SK-MEL-5 (cell line): ENCODE results near the gene LRFN4. TPM values are rescaled to one million over a fixed set of nuclear protein-coding genes. Genes with fewer than 3 reads are reported as not detected.
"Not testable (repeated sequence)": the region's sequence is repeated elsewhere in the genome, so short reads cannot be mapped to it uniquely, and the experiment has no call there.

Experiments
- DNase-seq: peaks from one replicate; pipeline ENCODE4 v3.0.0-alpha.2; 2016; ENCODE audit warnings: low read depth, low spot score
- in situ Hi-C: cut with HindIII; loops from 2 replicates; pipeline ENCODE4 v1.10.0; 2016; ENCODE audit warnings: low sequenced_read_pairs, high pct_unique_total_duplicates, low pct_unique_long_range_greater_than_20kb
- polyA plus RNA-seq, 2 experiments: library from polyadenylated mRNA; depleted of rRNA; stranded (reverse); fragments of >200 nt; gene quantifications; 2 replicates each; pipeline ENCODE4 v1.2.3, GENCODE V29; 2015
- total RNA-seq: library from RNA; depleted of rRNA; stranded (reverse); fragments of >200 nt; shearing (Covaris generic); gene quantifications from 2 replicates; pipeline ENCODE4 v1.2.3, GENCODE V29; 2014; rRNA removed

Gene LRFN4
- 3.9 and 5.8 TPM in 2 replicates for total RNA-seq
- polyA plus RNA-seq (2015; cell fraction: cytosol; rRNA removed), result 10.7 and 13.4 TPM in 2 replicates
- polyA plus RNA-seq (2015; cell fraction: nucleus; rRNA removed), result 17.8 and 25.1 TPM in 2 replicates

DNA sequence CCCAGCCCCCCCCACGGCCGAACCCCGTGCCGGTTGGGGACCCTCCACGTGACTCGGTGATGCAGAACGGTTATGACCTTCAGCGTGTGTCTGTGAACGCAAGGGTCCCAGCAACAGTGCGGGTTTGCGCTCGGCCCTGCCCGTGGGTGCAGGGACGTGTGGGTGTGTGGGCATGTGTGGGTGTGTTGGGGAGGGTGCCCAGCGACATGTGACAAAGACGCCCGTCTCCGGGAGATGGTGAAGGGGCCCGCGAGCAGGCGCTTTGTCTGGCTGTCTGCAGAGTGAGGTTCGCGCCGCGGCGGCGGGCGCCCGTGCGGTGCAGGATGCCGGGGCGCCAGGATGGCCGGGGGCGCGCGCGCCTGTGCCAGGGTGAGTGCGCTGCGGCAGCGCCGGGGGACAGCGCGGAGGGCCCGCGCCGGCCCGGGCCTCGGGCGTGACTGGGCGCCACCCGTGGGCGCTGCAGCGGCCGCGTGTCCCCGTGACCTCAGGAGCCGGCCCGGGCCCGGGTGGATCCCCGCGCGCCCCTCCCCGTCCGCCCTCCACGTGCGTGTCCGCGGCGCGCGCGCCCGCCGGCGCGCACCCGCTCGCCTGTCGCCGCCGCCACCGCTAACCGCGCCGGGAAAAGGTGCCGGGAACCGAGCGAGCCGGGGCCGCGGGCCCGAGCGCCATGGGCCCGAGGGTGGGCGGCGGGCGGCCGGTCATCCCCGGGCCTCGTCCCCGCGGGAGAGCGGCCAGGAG is at the start of gene LRFN4:
LRFN4 (plus strand) TSS at position 569 of the 738 bp plus-strand sequence. CDS start 681 bp downstream, outside the sequence.
- DNase-seq, result no peak
- in situ Hi-C loops, result no loop called here

DNA sequence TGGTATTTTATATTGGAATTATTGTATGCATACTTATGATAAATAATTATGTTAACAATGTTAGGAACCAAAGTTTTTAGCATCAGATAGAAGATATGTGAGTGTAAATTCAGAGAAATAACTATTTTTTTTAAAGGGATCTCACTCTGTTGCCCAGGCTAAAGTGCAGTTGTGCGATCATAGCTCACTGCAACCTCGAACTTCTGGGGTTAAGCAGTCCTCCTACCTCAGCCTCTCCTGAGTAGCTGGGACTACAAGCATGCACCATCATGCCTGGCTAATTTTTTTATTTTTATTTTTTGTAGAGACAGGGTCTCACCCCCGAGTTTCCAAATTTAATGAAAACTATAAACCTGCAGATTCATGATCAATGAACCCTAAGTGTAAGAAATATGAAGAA is 47.3 kb upstream of the LRFN4 start:
- DNase-seq, result no peak
- in situ Hi-C loops, result no loop called here

DNA sequence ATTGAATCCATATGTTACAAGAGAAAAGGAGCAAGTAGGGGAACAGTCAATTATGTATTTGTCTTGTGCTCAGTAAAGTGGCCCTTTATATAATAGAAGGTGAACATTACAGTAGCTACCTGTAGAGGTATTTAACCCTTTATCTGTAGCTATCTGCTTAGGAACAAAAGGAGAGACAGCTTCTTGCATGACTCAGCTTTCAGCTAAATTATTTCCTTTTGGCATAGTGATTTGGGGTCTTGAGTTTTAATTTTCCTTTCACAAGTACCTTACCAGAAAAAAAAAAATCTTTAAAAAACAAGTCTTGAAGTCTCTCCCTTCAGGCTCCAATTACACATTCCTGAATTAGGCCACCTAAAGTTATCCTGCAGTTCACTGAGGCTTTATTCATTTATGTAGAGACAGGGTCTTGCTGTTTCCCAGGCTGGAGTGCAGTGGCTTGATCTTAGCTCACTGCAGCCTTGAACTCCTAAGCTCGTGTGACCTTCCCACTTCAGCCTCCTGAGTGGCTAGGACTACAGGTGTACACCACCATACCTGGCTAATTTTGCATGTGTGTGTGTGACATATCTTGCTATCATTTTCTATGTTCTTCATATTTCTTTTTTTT is 46.2 kb upstream of the LRFN4 start:
- no peak for DNase-seq
- in situ Hi-C loops, result no loop called here

DNA sequence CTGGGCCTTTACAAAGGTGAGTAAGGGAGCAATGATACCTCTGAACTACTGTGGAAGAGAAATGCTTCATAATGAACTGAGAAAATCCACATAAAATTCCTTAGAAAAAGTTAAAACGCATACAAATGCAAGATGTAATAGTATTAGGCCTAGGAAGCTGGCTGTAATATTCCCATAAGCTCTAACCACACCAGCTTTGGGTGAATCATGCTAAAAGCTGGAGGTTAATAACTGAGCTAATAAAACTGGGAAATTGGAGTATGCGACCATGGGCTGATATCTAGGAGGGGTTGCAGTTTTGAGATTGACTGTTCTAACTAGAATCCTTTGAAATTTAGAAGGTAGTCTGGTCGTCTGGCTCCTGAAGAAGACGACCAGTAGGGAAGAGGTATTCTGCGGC is 42.2 kb upstream of the LRFN4 start:
- DNase-seq, result no peak
- in situ Hi-C loops, result no loop called here

DNA sequence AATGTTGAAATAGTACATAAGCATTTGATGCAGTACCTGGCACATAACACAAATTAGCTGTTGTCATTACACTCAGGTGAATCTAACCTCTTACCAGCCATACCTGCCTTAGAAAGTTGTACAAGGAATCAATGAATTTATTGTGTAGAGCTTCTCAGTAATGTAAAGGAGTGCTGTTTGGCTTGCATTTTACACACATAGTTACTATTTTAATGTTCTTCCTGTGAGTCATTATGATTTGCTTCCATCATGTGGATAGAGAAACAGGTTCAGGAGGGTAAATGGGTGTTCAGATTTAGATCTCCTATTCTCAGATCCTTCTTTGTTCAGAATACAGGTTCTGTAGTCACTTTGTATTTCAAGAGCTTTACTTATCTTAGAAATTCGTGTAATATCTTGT is 41.2 kb upstream of the LRFN4 start:
- in situ Hi-C loops, result no loop called here
- no peak for DNase-seq

DNA sequence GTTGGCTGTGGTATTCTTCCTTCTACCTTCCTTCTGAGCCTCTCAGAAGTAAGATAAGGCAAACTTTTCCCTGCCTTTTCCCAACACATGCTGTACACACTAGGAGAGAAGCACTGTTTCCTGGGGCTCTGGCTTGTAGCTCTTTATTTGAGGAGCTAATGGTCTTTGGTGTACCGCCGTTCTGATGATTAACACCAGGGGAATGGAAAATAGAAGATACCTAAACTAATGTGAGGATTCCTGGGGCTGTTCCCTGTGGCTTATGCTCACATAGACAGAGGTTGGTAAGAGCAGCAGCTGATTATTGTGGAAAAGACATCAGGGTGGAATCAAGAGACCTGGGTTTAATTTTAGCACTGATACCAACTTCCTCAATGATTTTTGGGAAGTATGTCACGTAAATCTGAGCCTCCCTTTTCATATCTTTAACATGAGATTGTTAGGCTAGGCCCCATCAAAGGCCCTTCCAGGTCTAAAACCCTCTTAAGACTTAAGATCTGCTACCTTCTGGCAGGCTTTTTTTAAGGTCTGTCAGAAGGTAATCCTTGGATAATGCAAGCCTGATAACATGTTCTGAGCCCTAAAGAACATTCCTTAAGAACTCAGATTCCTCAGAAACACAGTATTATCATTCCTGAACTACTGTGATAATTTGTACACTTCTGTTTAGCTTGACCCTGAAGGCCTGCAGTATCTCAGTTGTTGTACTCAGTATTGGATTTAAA is 38.5 kb upstream of the LRFN4 start:
- no peak for DNase-seq
- in situ Hi-C loops, result no loop called here

DNA sequence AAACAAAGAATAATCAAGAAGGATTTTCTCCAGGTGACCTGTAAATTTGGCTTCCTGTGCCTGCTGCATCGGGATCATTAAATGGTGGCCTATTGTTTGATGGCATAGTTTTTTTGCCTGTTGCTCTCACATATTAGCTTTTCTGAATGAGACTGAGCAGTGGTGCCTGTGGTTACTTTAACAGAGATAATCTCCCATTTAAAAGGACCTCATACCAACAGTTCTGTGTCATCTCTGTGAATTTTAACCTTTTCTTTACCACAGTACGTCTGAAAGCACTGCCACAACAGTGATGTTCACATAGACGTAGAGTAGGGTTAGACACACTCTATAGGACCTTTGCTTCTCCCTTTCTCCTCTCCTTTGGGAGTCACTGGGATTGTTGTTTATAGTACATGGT is 36.5 kb upstream of the LRFN4 start:
- in situ Hi-C loops, result no loop called here
- DNase-seq, result no peak

DNA sequence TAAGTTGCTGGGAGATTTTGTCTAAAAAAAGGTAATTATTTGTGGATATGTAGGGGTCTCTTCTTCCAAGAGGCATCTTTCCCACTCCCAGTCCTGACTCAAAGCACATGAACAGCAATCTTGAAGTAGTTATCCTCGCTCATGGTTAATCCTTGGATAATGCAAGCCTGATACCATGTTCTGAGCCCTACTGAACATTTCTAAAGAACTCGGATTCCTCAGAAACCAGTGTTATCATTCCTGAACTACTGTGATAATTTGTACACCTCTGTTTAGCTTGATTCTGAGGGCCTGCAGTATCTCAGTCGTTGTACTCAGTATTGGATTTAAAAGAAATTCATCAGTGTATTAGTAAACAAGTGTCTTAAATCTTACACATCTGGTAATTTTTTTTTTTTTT is 36.0 kb upstream of the LRFN4 start:
- in situ Hi-C loops, result no loop called here
- no peak for DNase-seq

DNA sequence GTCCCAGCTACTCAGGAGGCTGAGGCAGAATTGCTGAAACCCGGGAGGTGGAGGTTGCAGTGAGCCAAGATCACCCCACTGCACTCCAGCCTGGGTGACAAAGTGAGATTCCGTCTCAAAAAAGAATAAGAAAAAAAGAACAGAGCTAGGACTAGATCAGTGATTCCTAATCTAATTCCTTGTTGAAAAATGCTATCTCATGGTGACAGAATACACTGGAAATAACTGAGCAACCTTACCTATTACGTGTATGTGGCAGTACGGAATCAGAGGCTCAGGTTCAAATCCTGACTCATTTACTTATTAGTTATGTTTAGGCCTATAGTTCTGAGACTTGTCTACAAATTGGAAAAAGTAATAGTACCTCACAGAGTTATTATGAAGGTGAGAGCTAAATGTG is 33.2 kb upstream of the LRFN4 start:
- no peak for DNase-seq
- in situ Hi-C loops, result no loop called here

DNA sequence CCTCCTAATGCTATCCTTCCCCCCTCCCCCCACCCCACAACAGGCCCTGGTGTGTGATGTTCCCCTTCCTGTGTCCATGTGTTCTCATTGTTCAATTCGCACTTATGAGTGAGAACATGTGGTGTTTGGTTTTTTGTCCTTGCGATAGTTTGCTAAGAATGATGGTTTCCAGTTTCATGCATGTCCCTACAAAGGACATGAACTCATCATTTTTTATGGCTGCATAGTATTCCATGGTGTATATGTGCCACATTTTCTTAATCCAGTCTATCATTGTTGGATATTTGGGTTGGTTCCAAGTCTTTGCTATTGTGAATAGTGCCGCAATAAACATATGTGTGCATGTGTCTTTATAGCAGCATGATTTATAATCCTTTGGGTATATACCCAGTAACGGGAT is 32.3 kb upstream of the LRFN4 start:
- DNase-seq, in situ Hi-C loops: not testable (repeated sequence)

DNA sequence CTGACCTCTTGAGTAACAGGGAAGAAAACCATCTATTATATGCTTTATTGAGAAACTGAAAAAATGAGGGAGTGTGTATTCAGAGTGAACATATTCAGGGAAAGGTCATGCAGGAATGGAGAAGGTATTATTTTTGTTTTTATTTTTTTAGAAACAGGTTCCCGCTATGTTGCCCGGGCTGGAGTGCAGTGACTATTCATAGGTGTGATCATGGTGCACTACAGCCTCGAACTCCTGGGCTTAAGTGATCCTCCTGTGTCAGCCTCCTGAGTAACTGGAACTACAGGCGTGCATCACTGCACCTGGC is 22.4 kb upstream of the LRFN4 start:
- DNase-seq, result no peak
- in situ Hi-C loops, result no loop called here

DNA sequence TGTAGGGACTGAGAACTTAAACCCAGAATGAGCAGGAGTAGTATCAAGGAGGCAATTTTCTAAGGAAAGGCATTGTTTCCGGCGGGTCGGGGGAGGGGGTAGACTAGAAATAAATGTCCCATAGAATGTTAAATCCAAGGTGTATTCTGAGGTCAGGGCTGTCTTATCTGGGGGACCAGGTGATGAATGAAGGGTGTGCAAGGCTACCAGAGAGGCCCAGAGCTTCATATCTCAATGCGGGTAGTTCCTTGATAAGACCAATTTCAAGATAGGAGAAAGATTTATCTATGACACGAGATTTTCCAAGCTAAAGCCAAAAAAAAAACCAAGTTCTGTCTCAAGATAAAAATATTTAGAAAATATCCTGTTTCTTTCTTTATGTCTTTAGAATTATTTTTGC is 21.9 kb upstream of the LRFN4 start:
- in situ Hi-C loops, result no loop called here
- no peak for DNase-seq

DNA sequence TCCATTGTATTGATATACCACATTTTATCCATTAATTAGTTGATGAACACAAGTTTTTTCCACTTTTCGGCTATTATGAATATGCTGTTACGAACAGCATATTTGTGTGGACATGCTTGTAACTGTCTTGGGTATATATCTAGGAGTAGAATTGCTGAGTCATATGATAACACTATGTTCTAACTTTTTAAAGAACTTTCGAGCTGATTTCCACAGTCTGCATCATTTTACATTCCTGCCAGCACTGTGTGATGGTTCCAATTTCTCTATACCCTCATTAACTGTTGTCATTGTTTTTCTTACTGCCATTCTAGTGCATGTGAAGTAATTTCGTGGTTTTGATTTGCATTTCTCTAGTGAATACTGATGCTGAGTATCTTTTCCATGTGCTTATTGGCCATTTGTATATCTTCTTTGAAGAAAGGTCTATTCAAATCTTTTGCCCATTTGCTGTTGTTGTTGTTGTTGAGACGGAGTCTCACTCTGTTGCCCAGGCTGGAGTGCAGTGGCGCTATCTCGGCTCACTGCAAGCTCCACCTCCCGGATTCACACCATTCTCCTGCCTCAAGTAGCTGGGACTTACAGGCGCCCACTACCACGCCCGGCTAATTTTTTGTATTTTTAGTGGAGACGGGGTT is 21.0 kb upstream of the LRFN4 start:
- no peak for DNase-seq
- in situ Hi-C loops, result no loop called here

DNA sequence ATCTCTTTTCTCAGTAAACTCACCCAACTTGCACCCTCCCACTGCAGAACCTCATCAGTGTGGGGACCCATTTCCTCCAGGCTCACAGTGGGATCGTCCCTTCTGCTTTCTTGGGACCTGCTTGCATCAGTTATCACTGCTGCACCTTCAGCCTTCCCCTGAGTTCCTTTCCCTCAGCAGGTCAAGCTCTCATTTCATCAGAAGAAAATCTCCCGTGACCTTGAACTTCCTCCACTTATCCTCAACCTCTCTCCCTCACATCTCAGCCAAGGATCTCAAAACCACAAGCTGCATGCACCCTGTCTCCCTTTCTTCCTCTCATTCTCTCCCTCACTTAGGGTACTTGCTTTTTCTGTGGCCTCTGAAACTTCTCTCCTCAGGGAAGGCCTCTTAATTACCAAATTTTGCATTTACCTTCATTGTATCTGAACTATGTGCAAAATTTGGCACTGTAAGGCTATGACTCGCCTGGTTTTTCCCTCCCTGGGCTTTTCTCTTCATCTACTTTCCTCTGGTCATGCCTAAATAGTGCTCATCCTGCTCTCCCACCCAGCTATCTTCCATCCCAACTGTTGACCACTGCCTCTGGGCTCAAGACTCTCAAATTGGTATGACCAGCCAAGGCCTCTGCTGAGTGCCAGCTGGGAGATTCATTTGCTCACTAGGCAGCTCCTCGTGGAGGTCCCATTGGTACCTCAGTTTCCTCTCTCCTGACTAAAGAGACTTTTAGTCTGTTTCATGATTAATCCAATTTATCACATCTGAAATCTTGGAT is 16.4 kb upstream of the LRFN4 start:
- in situ Hi-C loops, result no loop called here
- no peak for DNase-seq

DNA sequence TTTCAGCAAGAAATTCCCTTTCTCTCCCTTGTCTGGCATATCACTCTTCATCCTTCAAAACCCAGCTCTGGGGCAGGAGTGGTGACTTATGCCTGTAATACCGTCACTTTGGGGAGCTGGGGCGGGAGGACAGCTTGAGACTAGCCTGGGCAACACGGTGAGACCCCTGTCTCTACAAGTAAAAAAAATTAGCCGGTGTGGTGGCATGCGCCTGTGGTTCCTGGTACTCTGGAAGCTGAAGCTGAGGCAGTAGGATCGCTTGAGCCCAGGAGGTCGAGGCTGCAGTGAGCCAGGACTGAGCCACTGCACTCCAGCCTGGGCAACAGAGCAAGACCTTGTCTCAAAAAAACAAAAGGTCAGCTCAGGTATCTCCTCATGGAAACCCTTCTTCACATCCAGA is 15.0 kb upstream of the LRFN4 start:
- in situ Hi-C loops, result no loop called here
- DNase-seq, result no peak

DNA sequence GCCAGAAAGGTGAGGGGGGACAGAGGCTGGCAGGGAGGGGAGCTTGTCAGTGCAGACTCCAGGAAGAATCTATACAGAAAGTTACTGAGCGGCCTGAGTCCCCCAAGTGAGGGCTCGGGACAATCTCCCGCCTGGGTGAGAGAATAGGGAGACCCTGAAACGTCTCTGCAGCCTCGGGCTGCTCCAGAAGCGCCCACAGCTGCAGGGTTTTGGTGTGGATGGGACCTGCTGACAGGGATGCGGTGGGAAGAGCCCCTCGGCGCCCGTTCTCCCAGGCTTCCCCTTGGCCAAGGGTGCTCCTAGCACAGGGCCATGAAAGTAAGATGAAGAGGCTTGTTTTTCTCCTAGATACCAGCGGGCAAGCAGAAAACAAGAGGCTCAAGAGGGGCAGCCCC is 14.4 kb upstream of the LRFN4 start:
- in situ Hi-C loops, result no loop called here
- no peak for DNase-seq

DNA sequence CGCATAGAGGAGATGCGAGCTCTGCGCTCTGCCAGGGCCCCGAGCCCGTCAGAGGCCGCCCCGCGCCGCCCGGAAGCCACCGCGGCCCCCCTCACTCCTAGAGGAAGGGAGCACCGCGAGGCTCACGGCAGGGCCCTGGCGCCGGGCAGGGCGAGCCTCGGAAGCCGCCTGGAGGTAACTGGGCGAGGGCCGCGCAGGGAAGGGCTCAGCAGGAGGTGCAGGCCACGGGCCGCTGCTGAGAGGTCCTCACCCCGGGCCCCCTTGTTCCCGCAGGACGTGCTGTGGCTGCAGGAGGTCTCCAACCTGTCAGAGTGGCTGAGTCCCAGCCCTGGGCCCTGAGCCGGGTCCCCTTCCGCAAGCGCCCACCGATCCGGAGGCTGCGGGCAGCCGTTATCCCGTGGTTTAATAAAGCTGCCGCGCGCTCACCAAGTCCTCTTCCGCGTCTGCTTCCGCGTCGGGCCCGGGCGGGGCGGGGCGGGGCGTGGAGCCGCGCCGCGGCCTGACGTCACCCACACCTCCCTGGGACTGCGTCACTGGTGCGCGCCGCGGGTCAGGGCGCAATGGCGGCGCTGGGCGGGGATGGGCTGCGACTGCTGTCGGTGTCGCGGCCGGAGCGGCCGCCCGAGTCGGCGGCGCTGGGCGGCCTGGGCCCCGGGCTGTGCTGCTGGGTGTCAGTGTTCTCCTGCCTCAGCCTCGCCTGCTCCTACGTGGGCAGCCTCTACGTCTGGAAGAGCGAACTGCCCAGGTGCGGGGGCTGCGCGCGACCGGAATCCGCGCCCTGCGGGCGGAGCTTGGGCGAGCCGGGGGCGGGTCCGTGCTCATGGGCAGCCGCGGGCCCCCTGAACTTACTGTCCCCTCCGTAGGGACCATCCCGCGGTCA is 13.7 kb upstream of the LRFN4 start, which contains the start of gene RCE1:
RCE1 (plus strand) TSS at position 546 of the 880 bp plus-strand sequence; CDS start at position 561, 15 bp downstream.
- in situ Hi-C loops, result no loop called here
- DNase-seq, result peak; percentile 75
